Lower lobe of right lung (tissue), 2 donors: Measurements from ENCODE around the gene EIF4B. TPM values are rescaled to one million over a fixed set of nuclear protein-coding genes. Genes with fewer than 3 reads are reported as not detected.
"Not testable (repeated sequence)": the region's sequence is repeated elsewhere in the genome, so short reads cannot be mapped to it uniquely, and the experiment has no call there.

Source experiments
- ATAC-seq, 2 donors: fragments of 200-7000 bp; cut with Tn5 transposase; one replicate each; pipeline ENCODE4 v1.9.1; 2020 to 2022; ENCODE audit warnings: mild to moderate bottlenecking in 2 of 2, moderate library complexity in 2 of 2
- DNase-seq: peaks from one replicate; pipeline ENCODE4 v3.0.0-alpha.2; 2020
- H3K27ac ChIP-seq: fragments of 200-600 bp; one replicate; pipeline ENCODE4 v1.8.0; 2022
- H3K27me3 ChIP-seq: fragments of 200-600 bp; one replicate; pipeline ENCODE4 v1.8.0; 2022; ENCODE audit warnings: low read depth
- H3K36me3 ChIP-seq: fragments of 200-600 bp; one replicate; pipeline ENCODE4 v1.8.0; 2022; ENCODE audit warnings: mild to moderate bottlenecking
- H3K4me1 ChIP-seq: fragments of 200-600 bp; one replicate; pipeline ENCODE4 v1.8.0; 2022
- H3K4me3 ChIP-seq: fragments of 200-600 bp; one replicate; pipeline ENCODE4 v1.8.0; 2022; ENCODE audit warnings: mild to moderate bottlenecking
- H3K9me3 ChIP-seq: fragments of 200-600 bp; one replicate; pipeline ENCODE4 v1.8.0; 2022
- CTCF ChIP-seq: fragments of 200-600 bp; IDR thresholded peaks from one replicate; pipeline ENCODE4 v1.8.0; 2022; ENCODE audit warnings: antibody characterized with exemption, mild to moderate bottlenecking
- intact Hi-C: fragments of 100-400 bp; cut with DNase I; formaldehyde crosslinking; loops from one replicate; pipeline ENCODE4 v1.11.0; 2022
- total RNA-seq: library from RNA; stranded (reverse); fragmentation: NEBNext Ultra II Directional; extraction: Animal tissue kit (Norgen Biotek cat#: 25700); gene quantifications from one replicate; pipeline ENCODE4 v1.2.1, GENCODE V29; 2021
- donor health status: DM: no; HTN: yes; CAD: no; lungs with severe emphysema.

The EIF4B gene
- total RNA-seq, 1 donor from 2014 or later: 453 TPM

GRCh38 chr12:53012928-53013327, 6.7 kb downstream of the EIF4B start:
- Histone ChIP-seq H3K9me3 (no peaks in the 10 kb centered on the region), H3K4me3 (no peak overlapping the region), H3K4me1 (peaks cover 35% of the 10 kb centered on the region), H3K27me3 (no peaks in the 10 kb centered on the region), H3K27ac (no peak overlapping the region), H3K36me3 (peaks cover 52% of the 10 kb centered on the region)
- no peak for TF ChIP-seq CTCF
- intact Hi-C loops: no loop called here
- ATAC-seq (no peak), DNase-seq (no peak)

- DNase-seq (no peak), ATAC-seq (no peak)
- Histone ChIP-seq H3K9me3 (no peaks in the 10 kb centered on the region), H3K36me3 (peaks cover 58% of the 10 kb centered on the region), H3K4me3 (no peak overlapping the region), H3K27me3 (no peaks in the 10 kb centered on the region), H3K27ac (no peak overlapping the region), H3K4me1 (peaks cover 18% of the 10 kb centered on the region)
- intact Hi-C loops: no loop called here
- no peak for TF ChIP-seq CTCF
Observed at GRCh38 chr12:53014709-53015108, 8.5 kb downstream of the EIF4B start.

GRCh38 chr12:53025250-53025649, 19.0 kb downstream of the EIF4B start:
- TF ChIP-seq CTCF: no peak
- ATAC-seq: no peak
- Histone ChIP-seq H3K36me3 (peaks cover 98% of the 10 kb centered on the region), H3K4me3 (no peak overlapping the region), H3K27me3 (no peaks in the 10 kb centered on the region), H3K9me3 (no peaks in the 10 kb centered on the region), H3K4me1 (no peaks in the 10 kb centered on the region), H3K27ac (no peak overlapping the region)
- DNase-seq: no peak
- intact Hi-C loops: no loop called here

GRCh38 chr12:53027014-53027413, 20.8 kb downstream of the EIF4B start:
- H3K36me3 ChIP-seq: peaks cover 98% of the 10 kb centered on the region
- DNase-seq, H3K9me3 ChIP-seq, H3K27me3 ChIP-seq, ATAC-seq, H3K4me3 ChIP-seq, H3K4me1 ChIP-seq, H3K27ac ChIP-seq, intact Hi-C loops: not testable (repeated sequence)

GRCh38 chr12:53031616-53032015, 25.4 kb downstream of the EIF4B start:
- H3K27me3 ChIP-seq: no peaks in the 10 kb centered on the region
- no peak overlapping the region for H3K27ac ChIP-seq
- intact Hi-C loops: no loop called here
- no peak overlapping the region for H3K4me3 ChIP-seq
- no peak for TF ChIP-seq CTCF
- peaks cover 98% of the 10 kb centered on the region for H3K36me3 ChIP-seq
- ATAC-seq (no peak), DNase-seq (no peak)
- H3K4me1 ChIP-seq: no peaks in the 10 kb centered on the region
- no peaks in the 10 kb centered on the region for H3K9me3 ChIP-seq

GRCh38 chr12:53033832-53034231, 27.6 kb downstream of the EIF4B start:
- ATAC-seq, H3K4me1 ChIP-seq, H3K27me3 ChIP-seq, H3K9me3 ChIP-seq, DNase-seq, H3K4me3 ChIP-seq, H3K27ac ChIP-seq, intact Hi-C loops: not testable (repeated sequence)
- H3K36me3 ChIP-seq: peaks cover 98% of the 10 kb centered on the region

GRCh38 chr12:53034459-53034858, 28.2 kb downstream of the EIF4B start:
- Histone ChIP-seq H3K9me3 (no peaks in the 10 kb centered on the region), H3K27me3 (no peaks in the 10 kb centered on the region), H3K4me1 (peaks cover 15% of the 10 kb centered on the region), H3K4me3 (no peak overlapping the region), H3K27ac (no peak overlapping the region), H3K36me3 (peaks cover 98% of the 10 kb centered on the region)
- no peak for TF ChIP-seq CTCF
- no peak for DNase-seq
- intact Hi-C loops: no loop called here
- ATAC-seq: no peak
